HG02623 (cell line): Measurements from ENCODE around the gene PDE2A.

Experiments
- ATAC-seq: cut with Tn5 transposase; IDR thresholded peaks from one replicate; pipeline ENCODE4 v1.9.1; 2021; ENCODE audit warnings: moderate library complexity; ENCODE audit not compliant: unreplicated experiment

The PDE2A gene

GRCh38 chr11:72673943-72674828 lies at the start of gene PDE2A:
PDE2A (minus strand) TSS chr11:72674422; CDS start chr11:72674207, 215 bp downstream.
- ATAC-seq, result no peak

GRCh38 chr11:72723508-72723907 lies 49.3 kb upstream of the PDE2A start:
- no peak for ATAC-seq

DNA sequence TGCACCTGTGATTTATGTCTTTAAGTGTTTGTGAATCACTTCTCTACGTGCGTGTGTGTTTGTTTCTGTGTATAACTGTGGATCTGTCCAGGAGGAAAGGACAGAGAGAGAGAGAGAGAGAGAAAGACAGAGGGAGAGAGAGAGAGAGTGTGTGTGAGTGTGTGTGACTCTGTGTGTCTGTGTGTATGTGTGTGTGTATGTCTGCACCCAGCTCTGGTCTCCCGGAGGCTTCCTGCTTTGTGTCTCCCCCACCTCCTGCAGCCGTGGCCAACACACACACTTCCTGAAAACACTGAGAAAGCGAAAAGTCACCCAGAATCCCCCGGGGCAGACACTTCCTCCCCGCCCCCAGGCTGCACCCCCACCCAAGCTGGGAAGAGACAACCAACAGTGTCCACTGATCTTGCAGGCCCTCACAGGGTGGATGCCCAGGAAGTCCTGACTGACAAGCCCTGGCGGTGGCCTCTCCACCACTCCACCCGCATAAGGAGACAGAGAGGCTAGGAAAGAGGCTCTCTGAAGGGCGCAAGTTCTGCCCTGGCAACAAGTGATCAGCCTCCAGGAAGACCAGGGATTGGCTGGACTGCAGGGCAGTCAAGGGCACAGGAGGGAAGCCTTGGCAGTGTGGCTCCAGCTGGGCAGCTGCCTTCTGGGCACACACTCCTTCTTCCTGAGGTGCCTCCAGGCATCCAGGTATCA lies 48.0 kb upstream of the PDE2A start:
- peak; percentile 73 for ATAC-seq

DNA sequence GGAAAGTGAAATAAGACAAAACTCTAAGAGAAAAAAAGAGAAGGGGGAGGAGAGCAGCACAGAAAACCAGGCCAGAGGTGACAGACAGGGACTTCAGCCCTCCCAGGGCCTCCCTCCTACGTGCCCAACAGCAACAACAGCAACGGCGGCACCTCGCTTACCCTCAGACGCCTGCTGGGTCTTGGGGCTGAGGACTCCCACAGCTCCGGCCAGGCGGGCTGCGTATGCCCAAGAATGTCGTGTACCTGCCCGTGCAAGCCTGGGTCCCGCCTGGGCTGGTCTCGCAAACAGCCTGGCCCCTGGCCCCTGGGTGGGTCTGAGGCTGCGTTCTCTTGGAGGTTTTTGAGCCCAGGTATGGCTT lies 47.4 kb upstream of the PDE2A start:
- ATAC-seq, result no peak

DNA sequence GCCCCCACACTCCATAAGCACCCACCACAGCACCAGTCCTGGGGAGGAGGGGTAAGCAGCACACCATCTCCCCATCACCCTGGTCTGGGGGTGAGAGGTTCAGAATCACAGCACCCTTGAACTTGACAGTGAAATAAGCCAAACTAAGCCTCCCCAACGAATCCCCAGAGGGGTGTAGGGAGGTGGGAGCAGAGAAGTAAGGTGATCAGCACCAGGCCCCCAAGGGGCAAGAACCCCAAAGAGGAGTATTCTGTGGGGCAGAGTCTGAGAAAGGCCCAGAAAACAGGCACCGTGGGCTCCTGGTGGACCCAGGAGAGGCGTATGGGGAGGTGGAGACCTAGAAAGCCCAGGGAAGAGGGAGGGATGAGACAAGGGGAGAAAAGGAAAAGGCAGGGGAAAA lies 47.1 kb upstream of the PDE2A start:
- ATAC-seq, result no peak

DNA sequence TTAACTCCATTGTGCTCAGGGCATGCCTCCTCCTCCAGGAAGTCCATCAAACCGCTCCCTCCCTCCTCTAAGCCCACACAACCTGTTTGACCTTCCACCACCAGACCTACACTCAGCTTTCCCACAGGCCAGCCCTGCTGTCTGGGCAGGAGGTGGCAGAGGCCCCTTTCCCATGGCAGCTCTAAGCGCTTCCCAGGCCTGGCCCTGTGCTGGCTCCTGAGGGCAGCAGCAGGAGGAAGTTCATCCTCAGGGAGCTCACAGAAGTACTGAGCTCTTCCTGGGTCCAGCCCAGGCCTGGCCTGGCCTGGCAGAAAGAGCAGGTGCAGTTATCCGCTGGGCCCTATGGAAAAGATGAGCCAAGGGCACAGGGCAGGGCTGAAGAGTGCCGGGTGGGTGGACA lies 46.6 kb upstream of the PDE2A start:
- no peak for ATAC-seq

DNA sequence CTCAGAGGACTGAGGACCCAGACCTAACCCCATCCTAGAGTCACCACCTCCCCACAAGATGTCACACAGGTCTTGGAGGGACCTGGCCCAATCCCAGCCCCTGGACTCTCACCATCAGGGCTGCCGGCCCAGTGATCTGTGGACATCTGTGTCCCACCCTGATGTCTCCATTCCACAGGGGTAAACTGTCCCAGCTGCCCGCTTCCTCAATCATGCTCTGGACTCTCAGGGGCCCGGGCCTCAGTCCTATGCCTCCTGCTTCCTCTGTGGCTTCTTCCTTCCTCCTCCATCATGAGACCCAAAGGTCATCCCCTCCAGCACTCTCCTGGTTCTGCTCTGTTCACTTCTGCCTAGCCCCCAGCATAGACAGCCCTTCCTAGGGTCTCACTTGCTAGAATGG lies 45.8 kb upstream of the PDE2A start:
- no peak for ATAC-seq

DNA sequence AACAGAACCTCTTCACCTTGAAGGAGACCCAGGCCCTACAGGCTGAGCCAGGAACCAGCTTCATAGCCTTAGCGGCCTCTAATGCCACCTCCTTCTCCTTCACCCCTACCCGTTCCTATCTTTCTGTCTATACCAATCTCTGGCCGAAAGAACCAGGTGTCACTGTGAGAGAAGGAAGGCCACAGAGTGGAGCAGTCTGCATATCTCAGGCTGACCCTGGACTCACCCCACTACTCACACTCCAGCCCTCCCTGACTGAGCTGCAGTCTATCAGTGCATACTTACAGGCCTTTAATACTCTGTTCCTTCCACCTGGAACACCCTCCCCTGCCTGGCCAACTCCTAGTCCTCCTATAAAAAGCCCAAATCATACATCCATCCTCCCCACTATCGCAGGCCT lies 45.3 kb upstream of the PDE2A start:
- ATAC-seq, result no peak

DNA sequence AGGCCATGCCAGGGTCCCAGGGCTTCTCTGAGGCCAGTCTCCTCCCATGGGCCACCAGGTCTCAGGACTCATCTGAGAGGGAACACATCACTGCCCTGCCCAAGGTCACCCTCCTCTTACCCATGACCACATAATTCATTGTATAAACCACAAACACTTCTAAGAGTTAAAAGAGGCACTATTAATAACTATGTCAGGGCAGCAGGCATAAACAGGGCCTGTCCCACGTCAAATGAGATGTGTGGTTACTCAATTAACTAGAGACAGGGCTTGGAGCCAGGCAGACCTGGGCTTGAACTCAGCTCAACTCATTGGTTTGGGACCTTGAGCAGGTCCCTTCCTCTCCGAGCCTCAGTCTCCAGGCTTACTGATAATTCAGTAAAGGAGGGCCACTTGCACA lies 44.9 kb upstream of the PDE2A start:
- ATAC-seq, result no peak

GRCh38 chr11:72718101-72718501 lies 43.9 kb upstream of the PDE2A start:
- ATAC-seq, result no peak

DNA sequence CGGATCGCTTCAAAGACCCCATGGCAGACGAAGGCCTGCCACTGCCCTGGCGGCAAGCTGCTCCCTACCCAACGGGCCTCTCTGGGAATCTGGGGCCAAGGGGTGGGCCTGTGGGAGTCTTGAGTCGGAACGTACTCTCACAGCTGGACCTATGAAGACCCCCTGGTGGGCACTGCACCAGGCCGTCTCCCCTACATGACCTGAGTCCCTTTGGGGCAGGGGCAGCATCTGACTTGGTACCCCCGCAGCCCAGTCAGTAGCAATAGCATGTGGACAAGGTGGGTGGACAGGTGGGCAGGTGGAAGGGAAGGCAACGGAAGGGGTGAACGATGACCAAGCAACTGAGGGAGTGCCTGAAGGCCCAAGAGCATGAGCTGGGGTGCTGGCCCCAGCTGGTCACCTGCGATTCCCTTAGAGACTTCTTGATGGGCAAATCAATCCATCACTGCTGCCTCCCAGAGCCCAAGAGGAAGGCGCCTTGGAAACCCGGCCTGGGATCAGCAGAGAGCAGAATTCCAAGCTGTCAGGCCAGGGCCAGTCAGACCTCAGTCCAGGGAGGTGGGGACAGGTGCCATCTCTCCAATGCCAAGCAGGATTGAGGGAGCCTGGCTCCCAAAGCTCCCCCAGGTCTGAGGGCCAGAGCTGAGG lies 42.7 kb upstream of the PDE2A start:
- ATAC-seq, result no peak

GRCh38 chr11:72716290-72716689 lies 42.1 kb upstream of the PDE2A start:
- no peak for ATAC-seq

DNA sequence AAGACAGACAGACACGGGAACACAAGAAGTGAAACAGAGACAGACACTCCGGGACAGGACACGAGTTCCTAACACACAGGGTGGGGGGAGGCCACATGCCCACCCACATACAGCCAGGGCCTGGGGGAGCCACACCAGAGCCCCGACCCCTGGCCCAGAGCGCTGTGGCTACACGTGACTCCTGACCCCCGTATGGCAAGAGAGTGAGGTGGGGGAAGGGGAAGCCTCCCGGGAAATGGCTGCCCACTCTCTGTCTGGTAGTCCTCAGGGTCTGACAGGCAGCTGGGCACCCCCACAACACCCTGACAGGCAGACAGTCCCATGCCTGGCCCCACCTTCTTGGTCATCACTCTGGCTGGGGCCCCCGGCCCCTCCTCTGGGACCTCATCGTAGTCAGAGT lies 38.6 kb upstream of the PDE2A start:
- ATAC-seq, result no peak

- no peak for ATAC-seq
Observed at GRCh38 chr11:72712168-72712751, 38.0 kb upstream of the PDE2A start.

DNA sequence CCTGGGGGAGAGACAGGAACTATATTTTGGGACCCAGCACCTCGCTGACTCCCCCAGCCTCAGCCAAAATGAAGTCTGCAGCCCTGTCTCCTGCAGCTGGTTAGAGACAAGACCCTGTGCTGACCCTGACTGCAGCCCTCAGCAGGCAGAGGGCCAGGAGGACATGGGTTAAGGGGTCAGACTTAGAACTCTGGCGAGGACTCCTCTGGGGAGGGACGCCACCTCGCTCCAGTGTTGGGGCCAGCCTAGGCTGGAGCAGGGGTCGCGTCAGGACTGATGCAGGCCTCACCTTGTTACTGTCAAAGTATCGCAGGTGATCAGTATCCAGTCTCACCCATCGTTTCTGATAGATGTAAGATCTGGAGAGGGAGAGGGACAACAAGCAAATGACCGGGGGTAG lies 36.9 kb upstream of the PDE2A start:
- no peak for ATAC-seq

- ATAC-seq, result no peak
Observed at GRCh38 chr11:72710278-72710677, 36.1 kb upstream of the PDE2A start.

GRCh38 chr11:72709478-72710238 lies 35.4 kb upstream of the PDE2A start:
- ATAC-seq, result no peak

DNA sequence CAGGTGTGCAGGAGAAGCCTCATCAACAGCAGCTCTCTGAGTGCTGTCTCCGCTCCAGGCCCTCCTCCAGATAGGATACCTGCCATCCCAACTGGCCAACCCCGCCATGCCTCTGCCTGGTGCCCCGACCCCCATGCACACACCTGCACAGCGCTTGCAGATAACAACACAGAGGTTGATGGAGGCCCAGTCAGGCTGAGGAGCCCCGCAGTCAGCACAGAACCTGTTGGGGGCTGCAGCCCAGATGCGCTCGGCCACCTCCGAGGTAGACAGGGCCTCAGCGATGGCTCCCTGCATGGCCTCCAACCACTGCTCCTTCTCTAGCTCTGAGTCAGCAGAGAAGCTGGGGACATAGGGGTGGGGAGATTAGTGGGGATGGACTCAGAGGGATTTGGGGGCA lies 32.8 kb upstream of the PDE2A start:
- ATAC-seq, result no peak

GRCh38 chr11:72706579-72706978 lies 32.4 kb upstream of the PDE2A start:
- no peak for ATAC-seq

- no peak for ATAC-seq
Observed at GRCh38 chr11:72705442-72706365, 31.5 kb upstream of the PDE2A start.
